ENCODE results near the gene DACT2.
"Not testable (repeated sequence)": the region's sequence is repeated elsewhere in the genome, so short reads cannot be mapped to it uniquely, and the experiment has no call there.

DACT2 gene

DNA sequence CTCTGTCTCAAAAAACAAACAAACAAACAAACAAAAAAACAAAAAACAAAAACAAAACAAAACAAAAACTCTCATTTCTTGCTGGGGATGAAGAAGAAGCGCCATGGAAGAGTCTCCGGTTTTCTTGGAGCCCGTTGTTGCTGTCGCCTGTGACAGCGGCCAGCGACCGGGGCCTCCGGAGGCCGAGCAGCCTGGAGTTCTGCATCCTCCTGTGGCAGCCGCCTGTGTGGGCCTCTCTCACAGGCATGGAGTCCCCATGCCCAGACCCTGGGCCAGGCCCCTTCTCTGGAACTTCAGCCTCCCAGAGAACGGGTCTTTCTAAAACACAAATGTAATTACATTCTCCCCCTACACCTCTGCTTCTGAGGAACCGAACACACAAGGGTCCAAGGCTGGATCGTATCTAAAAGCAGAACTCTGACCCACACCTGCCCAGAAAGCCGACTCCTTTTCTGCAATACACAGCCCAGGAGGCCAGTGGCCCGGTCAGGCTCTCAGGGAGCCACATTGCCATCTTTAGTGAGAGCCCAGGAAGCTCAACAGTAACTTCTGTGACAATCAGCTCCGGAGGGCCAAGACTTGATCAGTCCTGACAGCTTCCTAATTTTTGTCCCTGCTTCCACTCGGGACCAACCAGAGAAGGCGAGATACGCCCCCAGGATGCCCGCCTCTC, 18.5 kb downstream of the DACT2 start:
- DNase-seq: no peak

DNA sequence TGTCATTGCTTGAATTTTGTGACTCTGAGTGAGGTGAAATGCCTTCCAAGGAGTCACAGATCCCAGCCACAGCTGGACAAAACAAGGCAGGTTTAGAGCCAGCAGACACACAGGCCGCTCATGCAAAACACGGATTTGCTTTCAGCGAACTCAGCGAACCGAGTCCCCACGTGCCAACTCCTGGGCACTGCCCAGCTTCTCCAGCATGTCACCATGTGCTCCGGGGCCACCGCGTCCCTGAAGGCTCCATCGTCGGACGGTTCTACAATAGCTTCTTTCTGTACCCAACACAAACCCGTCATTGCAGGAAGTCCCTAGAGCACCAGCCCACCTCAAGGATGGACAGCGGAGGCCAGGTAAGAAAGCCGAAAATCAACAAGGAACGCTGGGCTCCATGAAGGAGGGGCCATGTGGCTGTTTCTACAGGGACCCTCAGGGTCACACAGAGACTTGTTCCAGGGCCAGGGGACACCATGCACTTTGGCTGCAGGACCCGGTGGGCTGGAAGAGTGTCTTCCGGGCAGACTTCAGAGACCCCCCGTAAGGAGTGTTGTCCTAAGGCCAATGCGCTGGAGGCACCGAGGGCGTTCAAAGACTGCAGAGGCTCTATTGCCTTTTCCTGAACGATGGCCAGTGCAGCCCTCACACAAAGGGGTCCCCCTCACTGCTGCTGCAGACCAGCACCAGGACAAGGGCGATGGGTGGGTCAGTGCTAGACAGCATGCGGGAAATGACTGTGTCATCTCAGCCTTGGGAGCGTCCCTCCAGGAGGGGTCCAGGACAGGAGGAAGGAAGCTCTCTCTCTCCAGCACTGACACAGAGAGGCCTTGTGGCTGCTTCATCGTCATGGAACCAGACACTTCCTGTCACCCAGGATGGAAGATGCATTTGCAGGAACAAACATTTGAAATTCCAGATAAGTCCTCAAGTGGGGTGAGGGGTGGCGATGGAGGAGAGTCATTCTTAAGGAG, 19.8 kb downstream of the DACT2 start:
- DNase-seq: no peak

DNA sequence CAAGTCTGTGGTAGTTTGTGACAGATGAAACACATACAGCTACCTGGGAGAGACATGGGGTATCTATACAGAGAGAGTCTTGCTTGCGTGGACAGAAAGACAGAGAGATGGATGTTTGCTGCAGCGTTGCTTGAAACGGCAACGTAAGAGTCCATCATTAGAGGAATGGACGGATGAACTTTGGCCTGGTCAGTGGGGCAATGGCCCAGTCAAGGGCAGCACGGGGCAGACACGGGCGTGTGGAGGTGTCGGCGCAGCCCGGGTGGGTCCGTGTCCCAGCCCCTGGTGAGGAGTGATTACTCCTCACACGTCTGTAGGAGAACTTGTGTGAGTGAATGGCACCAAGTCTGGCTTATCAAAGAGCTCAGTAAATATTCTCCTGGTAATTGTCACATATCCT, 21.9 kb downstream of the DACT2 start:
- DNase-seq: no peak

DNA sequence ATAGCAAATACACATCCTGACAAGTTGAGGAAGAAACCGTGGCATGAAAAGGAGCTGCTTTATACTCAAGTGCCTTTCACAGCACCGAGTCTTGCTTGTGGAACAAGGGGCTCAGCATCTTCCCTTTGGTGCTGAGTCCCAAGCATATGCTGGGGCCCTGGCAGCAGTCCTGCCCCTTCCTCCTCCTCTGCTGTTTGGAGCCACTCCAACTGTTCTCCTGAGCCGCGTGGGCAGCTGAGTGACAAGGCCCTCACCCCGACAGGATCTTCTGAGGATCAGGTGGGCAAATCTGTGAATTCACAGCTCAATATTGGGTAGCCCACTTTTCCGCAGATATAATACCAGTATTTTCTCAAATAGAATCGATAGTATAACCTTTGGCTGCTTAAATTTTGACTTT, 24.7 kb downstream of the DACT2 start:
- no peak for DNase-seq

DNA sequence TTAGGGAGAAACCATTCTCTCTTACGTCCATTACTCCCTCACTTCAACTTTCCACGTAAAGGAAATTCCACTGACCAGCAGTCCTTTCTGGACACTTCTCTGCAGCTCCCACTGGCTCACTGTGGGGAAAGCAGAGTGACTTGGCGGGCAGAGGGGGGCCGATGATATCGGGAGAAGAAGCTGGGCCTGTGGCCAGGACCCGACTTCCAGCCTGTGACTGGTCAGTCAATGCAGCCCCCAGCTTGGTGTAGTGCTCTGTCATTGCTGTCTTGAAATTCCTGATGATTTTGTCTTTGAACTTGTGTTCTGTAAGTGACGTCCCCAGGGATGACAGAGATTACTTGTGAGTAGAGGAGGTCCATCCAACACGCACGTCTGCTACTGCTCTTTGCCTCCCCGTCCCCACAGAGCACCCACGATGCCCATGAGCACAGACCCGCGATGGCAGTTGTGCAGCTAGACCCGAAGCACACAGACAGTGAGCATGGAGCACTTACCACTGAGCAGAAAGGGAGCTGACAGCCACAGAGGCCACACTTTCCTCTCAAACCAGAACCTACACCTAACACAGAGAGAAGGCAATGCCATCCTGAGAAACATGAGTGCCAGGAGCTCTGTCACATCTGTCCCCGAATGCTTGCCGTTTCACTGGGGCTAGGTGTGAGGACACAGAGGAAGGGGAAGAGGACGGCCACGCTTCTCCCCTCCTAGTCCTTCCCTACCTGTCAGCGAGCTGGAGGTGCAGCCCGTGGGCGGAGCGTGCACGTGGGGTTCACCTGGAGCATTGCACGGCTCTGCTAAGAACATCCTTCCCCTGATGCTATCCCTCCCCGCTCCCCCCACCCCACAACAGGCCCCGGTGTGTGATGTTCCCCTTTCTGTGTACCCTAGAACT, 25.7 kb downstream of the DACT2 start:
- DNase-seq: no peak

DNA sequence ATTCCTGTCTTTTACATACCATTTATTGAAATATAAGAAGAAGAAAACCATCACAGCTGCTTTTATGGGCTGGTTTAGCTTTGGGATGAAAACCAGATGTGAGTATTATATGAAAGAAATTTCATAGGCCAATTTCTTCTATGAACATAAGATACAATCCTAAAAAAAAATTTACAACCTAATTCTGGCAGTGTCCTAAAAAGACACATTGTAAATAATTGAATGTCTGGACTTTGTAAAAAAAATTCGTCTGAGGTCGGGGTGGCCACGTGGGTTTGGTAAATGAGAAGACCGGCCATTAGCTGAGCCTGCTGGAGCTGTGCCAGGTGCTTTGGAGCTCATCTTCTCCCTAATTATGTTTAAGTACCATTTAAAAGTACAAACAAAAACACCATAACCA, 26.8 kb downstream of the DACT2 start:
- DNase-seq: no peak

DNA sequence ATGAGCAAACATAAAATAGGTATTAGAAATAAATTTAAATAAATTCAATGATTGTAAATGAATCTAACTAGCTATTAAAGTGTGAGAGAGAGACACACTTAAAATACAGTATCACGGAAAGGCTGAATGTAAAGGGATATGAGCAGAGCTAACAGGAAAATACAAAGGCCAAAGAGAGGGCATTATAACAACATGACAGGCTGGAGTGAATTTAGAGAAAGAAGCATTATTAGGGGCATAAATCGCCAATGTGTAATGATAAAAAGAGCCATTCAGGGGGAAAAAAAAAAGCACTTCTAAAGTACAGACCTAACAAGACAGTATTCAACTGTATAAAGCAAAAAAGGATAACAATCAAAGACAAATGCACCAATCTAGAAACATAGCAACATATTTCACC, 28.1 kb downstream of the DACT2 start:
- DNase-seq: no peak

DNA sequence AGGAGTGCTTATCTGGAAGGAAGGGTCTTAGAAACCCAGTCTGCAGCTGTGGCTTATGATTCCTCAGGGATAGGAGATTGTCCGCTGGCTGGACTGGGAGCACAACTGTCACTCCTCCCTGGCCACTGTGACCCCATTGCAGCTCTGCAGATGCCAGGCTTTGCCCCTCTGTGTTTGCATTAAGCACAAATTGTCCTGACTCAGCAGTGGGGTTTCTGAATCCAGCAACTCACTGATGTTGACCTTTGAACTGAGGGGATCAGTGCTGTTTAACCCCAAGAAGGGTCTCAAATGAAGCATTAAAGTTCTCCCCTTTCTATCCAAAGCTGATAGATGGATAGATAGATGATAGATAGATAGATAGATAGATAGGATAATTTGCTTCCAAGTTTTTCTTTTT, 29.5 kb downstream of the DACT2 start:
- DNase-seq: no peak

DNA sequence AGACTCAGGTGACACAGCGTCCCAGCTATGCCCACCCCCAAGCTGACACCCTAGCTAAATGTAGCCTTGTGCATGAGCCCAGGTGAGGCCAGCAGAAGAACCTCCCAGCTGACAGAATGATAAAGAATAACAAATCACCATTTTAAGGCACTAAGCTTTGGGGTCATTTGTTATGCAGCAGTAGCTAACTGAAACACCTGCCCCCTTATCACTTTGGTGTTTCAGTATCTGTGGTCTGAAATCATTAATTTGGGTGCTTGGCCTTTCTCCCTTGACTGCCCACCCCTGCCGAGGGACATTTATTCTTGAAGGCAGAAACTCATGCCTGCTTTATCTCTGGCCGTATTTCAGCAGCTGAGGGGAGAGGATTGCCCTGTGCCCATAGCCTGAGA, 30.0 kb downstream of the DACT2 start:
- no peak for DNase-seq

DNA sequence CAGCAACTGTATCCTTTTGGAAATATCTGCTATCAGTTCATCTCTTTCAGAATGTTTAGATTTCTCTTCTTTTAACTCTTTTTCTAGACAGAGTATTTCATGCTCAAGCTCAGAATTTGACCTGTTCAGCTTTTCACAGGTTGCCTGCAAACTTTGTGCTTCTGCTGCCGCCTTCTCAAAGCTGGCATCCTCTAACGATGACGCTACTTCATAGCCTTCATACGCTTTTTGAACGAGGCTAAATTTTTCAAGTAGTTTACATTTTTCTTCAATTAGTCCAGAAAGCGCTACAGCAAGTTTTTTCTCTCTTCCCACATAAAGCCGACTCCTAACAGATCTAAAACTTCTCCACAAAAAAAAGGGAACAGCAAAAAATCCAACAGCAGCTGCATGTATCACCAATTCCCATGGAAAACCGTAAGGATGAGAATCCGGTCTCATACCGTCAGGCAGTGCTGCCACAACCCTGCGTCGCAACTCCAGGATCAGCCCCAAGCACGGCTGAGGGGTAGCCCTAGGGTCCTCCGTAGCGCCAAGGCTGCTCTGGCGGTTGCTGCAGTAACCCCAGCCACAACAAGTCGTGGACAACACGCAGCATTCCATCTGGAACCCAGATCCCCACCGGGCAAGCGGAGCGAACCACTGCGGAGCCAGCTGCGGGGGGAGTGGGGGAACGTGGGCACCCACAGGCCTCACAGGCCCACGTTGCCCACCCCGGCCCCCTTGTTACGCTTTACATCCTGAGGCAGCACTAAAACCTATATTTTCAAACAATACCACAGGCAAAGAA, 30.6 kb downstream of the DACT2 start:
- no peak for DNase-seq

DNA sequence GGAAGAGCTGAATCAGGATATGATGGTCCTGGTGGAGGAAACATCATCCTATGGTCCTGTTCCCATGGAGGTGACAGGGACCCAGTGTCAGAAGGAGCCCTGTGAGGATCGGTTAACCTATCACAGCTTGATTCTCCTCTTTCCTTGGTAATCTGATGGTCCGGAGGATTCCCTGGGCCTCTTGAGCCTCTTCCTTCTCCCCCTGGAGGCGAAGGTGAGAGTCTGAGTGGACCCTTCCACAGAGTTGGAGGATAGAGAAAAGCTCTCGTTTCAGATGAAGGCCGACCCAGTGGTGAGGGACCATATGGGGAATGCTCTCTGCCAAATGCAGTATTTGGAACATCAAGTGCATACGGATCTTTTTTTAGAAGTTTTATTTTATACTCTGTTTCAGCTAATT, 32.1 kb downstream of the DACT2 start:
- DNase-seq: not testable (repeated sequence)

DNA sequence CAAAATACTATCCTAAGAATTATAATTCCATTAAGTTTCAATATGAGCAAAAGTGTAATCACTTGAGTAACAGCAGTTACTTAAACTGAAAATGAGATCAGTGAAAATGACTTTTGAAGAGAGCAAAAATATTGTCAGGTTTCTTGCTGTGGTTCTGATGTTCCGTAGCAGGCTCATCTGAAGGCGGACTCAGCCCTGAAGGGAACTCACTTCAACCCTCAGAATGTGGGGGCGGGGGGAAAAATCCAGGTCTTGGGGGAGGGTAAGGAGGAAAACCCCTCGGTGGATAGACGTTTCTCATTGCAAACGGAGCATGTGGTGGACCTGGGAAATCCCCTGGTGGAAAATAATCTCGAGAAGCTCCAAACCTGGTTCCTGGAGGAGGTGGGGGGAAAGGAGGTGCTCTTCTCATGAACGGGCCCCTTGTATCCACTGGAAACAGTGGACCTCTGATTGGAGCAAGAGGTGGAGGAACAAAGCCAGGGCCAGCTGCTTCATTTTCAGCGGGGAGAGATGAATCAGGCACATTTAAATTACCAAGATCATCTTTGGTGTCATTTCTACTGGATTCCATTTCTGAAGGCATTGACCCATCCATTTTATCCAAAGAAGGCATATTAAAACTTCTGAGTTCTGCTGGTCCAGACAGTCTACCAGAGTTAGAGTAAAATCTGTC, 32.7 kb downstream of the DACT2 start:
- peak; percentile 59 for DNase-seq

DNA sequence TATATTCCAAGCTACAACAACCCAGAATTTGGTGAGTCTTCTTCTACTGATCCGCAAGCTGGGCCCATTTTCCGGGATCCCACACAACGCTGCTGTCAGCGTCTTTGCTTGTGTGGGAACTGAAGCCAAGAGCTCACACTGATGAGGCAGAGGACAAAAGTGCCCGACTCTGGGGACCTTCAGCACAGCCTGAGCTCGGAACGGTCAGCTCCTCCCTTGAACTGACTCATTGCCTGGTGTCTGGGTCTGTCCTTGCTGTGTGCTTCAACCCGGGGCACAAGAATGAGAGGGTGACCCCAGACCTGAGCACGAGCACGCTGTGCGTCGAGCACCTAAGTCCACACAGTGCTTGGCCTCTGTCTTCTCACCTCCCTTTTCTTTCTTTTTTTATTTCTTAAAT, 33.5 kb downstream of the DACT2 start:
- no peak for DNase-seq

DNA sequence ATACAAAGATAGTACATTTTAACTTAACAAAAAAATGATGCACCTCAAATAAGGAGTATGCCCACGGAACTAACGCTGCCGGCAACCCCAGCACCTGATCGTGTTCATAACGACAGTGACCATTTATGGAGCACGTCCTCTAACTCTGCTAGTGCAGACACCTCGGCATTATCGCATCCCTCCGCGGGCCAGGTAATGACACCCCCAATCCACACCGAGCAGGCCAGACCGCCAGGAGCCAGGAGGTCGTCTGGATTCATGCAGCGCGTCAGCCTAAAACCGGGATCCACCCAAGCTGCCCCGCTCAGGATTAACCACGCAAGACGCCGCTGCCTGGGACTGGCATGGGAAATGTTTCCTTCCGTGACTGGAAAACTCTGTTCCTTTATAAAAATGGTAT, 34.1 kb downstream of the DACT2 start:
- DNase-seq: no peak

DNA sequence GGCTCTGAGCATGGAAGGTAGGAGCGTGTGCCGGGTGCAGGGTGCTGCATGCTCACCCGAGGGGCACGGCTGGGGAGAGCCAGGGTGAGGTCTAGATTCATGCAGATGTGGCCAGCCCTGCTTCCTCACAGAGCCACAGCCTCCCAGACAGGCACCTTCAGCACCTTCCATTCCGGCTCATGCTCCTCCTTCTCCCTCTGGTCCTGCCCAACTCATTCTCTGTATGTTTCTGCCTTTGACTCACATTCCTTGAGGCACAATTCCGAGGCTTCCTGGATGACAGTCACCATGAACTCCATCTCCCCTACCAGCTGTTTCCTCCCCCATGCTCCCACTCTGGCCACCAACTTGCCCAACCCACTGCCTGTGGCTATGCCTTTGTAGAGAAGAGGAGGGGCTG, 35.4 kb downstream of the DACT2 start:
- DNase-seq: no peak

DNA sequence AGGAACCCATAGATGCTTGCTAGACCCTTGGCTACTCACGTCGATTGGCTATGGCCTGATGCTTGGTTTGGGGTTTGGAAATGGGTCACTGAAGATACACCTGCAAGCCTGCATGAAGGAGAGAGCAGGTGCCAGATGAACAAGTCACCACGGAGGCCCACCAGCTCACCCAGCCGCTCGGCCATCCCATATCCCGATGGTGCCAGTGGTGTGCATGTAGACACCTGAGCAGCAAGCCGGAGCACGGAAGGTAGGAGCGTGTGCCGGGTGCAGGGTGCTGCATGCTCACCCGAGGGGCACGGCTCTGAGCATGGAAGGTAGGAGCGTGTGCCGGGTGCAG, 35.9 kb downstream of the DACT2 start:
- no peak for DNase-seq

DNA sequence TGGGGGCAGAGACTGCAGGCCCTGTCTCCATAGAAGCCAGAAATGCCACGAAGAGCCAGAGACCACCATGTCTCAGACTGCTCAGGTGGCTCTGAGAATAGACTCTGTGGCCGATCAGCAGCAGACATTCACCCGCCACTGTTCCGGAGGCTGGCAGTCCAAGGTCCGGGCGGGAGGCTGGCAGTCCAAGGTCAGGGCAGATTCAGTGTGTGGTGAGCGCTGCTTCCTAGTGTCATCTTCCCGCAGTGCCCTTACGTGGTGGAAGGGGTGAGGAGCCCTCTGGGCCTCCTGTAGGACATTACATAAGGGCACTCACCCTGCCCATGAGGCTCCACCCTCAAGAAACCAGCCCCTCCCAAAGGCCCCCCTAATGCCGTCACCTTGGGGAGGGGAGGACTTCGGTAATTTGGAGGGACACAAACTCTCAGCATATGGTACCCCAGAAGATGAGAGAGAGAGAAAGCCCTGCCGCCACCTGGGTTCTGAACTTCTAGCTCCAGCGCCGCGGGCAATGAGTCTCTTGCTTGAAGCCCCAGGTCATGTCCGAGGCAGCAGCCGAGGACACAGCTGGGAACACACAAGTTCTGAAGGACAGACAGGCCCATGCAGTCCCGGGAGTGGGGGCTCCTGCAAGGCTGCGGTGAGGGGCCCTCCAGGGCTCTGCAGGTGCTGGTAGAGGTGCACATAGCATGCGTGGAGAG, 36.4 kb downstream of the DACT2 start:
- no peak for DNase-seq

DNA sequence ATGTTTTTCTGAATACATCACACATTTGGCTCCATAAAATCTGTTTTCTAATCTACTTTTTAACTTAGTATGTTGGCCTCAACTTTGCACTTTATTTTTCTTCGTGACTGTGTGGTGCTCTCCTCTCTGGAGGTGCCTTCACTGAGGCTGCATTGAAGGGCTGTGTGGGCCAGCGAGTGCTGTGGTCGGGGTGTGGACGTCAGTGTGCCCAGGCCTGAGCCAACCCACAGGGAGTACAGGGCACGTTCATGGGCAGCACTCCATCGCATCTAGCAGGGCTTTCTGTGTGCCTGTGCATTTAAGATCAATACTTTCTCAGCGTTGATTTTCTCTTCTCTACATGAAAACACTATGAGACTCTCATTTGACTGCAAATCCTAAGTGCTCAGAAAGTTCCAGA, 37.8 kb downstream of the DACT2 start:
- no peak for DNase-seq

DNA sequence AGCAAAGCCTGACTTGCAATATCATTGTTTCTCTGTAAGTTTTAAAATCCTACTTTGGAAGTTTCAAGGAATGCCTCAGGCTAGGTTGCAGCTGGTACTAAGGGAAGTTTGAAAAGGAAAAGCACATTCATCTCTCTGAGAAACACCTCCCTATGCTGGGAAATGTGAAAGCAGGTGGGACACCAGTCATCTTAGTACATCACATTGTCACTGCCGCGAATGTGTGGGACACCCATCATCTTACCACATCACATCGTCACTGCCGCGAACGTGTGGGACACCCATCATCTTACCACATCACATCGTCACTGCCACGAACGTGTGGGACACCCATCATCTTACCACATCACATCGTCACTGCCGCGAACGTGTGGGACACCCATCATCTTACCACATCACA, 38.3 kb downstream of the DACT2 start:
- DNase-seq: not testable (repeated sequence)

DNA sequence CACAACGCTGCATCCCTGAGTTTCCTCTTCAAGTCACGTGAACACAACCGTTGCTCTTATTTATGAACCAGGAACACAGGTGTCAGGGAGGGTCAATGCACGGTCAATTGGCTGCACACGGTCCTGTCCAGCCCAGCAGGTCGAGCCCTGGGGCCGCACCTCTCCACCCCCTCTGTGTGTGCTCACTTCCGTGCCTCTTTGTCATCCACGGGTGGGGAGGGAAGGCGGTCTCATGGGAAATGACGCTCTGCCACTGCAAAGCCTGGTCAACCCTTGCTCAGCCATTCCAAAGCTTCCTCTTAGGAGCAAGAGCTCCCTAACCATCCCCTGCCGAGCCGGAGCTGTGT, 38.7 kb downstream of the DACT2 start:
- no peak for DNase-seq

Measured in activated CD4-positive, alpha-beta T cell treated with anti-CD3 and anti-CD28 coated beads, Interleukin-2, Interleukin-6, amounts not matched to agents 100 ng/mL and 50 ng/mL, durations not matched to agents 16 hours and 8 hours (primary cell).